ENCODE data around the gene PTTG1IP.

DNA sequence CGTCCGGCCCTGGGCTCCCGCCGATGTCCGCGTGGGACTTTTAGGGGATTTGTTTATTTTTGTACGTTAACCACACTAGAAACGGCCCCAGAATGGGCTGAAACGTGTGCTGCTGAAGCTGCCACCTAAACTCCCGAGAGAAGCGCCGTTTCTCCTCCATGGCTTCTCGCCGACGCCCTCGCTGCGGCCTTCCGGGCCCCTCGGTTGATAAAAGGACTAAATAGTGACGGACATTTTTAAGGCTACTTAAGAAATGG, 678 bp upstream of the PTTG1IP start:
- no peak for TF ChIP-seq POLR2AphosphoS5 (IDR thresholded peaks at IDR 0.05; ENCODE audit: low read depth, low read length)
- TF ChIP-seq PAX5 (IDR thresholded peaks at IDR 0.05; ENCODE audit: insufficient read depth, low read length, severe bottlenecking): no peak

Data from GM12891 (cell line).